ENCODE measurements around the gene ARPC1B. TPM values are rescaled to one million over a fixed set of nuclear protein-coding genes. Genes with fewer than 3 reads are reported as not detected.
"Not testable (repeated sequence)": the region's sequence is repeated elsewhere in the genome, so short reads cannot be mapped to it uniquely, and the experiment has no call there.

Gene ARPC1B
- total and polyA plus RNA-seq, 2 of the 4 experiments (the other 2 are of a cell fraction), result 351 to 488 TPM

DNA sequence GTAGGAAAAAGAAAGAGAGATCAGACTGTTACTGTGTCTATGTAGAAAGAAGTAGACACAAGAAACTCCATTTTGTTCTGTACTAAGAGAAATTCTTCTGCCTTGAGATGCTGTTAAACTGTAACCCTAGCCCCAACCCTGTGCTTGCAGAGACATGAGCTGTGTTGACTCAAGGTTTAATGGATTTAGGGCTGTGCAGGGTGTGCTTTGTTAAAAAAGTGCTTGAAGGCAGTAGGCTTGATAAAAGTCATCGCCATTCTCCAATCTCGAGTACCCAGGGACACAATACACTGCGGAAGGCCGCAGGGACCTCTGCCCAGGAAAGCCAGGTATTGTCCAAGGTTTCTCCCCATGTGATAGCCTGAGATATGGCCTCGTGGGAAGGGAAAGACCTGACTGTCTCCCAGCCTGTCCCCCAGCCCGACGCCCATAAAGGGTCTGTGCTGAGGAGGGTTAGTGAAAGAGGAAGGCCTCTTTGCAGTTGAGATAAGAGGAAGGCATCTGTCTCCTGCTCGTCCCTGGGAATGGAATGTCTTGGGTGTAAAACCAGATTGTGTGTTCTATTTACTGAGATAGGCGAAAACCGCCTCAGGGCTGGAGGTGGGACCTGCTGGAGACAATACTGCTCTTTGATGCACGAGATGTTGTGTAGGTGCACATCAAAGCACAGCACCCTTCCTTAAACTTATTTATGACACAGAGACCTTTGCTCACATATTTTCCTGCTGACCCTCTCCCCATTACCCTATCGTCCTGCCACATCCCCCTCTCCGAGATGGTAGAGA lies 57.4 kb downstream of the ARPC1B start:
- H3K23ac ChIP-seq (ENCODE audit: low read depth, low read length); H2BK20ac ChIP-seq (ENCODE audit: low read depth, low read length); H3K4me2 ChIP-seq (ENCODE audit: low read depth, low read length); H2AK9ac ChIP-seq (replicated peaks; ENCODE audit: low read depth, low read length, poor library complexity); H3K14ac ChIP-seq (replicated peaks; ENCODE audit: low read depth, low read length); H2AFZ ChIP-seq (replicated peaks; ENCODE audit: low read length, poor library complexity); DNase-seq; H4K8ac ChIP-seq (ENCODE audit: low read depth in 2 of 2, low read length in 2 of 2); H2AK5ac ChIP-seq (ENCODE audit: low read depth, low read length); dilution Hi-C loops (cut with HindIII; ENCODE audit: low sequenced_read_pairs, unreplicated experiment); H4K91ac ChIP-seq (ENCODE audit: insufficient read depth, low read depth, low read length); H2BK120ac ChIP-seq (ENCODE audit: low read depth, low read length); H3K9me1 ChIP-seq (ENCODE audit: insufficient read depth, low read length); H3K27ac ChIP-seq (ENCODE audit: insufficient read depth, low read length); H3K4me3 ChIP-seq (ENCODE audit: insufficient read depth, low read depth, low read length); ATAC-seq (ENCODE audit: low read depth); H3K9ac ChIP-seq (ENCODE audit: low read depth, low read length); H3K27me3 ChIP-seq (ENCODE audit: control insufficient read depth, insufficient read depth, low read length); H3K18ac ChIP-seq (ENCODE audit: low read depth, low read length); in situ Hi-C loops (cut with MboI; ENCODE audit: low sequenced_read_pairs); H3K4me1 ChIP-seq (ENCODE audit: control insufficient read depth, insufficient read depth, low read length); POLR2A ChIA-PET (ENCODE audit: unreplicated experiment); intact Hi-C loops (cut with micrococcal nuclease); BruUV-seq (replicated peaks); CTCF ChIA-PET; H4K5ac ChIP-seq (ENCODE audit: low read depth, low read length); H3K4ac ChIP-seq (ENCODE audit: low read depth, low read length); H2BK15ac ChIP-seq (ENCODE audit: low read depth, low read length); H2BK5ac ChIP-seq (ENCODE audit: low read depth, low read length, poor library complexity, severe bottlenecking); H4K20me1 ChIP-seq (ENCODE audit: insufficient read depth, low read length); H3K56ac ChIP-seq (ENCODE audit: extremely low read depth, insufficient read depth, low read length); H3K9me3 ChIP-seq (ENCODE audit: control insufficient read depth, insufficient read depth, low read length); H3K79me1 ChIP-seq (ENCODE audit: low read depth in 1 of 2, low read length in 2 of 2): not testable (repeated sequence)
- H3K36me3 ChIP-seq (ENCODE audit: control insufficient read depth, insufficient read depth, low read length), result peaks cover 51% of the 10 kb centered on the region
- WGBS, 2 experiments (ENCODE audit: extremely low coverage in 2 of 2, insufficient read length in 1 of 2), result no CpG with 5 or more reads among the region's 13 CpGs
